ENCODE measurements around the gene CYP2C8. TPM values are rescaled to one million over a fixed set of nuclear protein-coding genes. Genes with fewer than 3 reads are reported as not detected.

CYP2C8 gene
- total RNA-seq, 4 donors from 2014 or later = 0.75 to 49.0 (median 3.2) TPM

DNA sequence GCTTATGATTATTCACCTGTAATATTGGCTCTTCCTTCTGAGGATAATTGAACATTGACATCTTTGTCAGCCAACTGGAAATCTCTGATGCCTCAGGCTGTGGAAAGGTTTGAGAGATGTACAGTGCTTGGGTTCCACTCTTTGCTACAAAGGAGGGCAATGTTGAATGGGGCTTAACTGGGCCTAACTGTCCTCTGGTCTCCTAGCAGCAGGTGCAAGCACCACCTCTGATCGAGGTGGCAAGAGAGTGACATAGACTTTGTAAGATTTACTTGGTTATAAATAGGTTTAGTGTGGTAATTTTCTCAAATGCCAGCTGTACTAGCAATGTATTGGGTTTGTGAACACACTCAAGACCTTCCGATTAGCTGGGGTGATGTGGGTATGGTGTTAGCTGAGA lies 21.1 kb downstream of the CYP2C8 start:
- Histone ChIP-seq H3K9me3 (peaks cover 5% of the 10 kb centered on the region in 2 donors), H3K27ac (no peak overlapping the region), H3K4me1 (no peaks in the 10 kb centered on the region), H3K36me3 (no peaks in the 10 kb centered on the region), H3K4me3 (no peak overlapping the region), H3K27me3 (no peaks in the 10 kb centered on the region)
- WGBS, 2 donors (ENCODE audit: low coverage in 1 of 2) = 73% methylated on average over 2 of the region's 2 CpGs; no CpG with 5 or more reads in 1 of the 2 donors
- TF ChIP-seq POLR2A (IDR thresholded peaks at IDR 0.05) = no peak
- TF ChIP-seq EP300 (IDR thresholded peaks at IDR 0.05; ENCODE audit: low read depth) = no peak
- TF ChIP-seq, protein P1, sequence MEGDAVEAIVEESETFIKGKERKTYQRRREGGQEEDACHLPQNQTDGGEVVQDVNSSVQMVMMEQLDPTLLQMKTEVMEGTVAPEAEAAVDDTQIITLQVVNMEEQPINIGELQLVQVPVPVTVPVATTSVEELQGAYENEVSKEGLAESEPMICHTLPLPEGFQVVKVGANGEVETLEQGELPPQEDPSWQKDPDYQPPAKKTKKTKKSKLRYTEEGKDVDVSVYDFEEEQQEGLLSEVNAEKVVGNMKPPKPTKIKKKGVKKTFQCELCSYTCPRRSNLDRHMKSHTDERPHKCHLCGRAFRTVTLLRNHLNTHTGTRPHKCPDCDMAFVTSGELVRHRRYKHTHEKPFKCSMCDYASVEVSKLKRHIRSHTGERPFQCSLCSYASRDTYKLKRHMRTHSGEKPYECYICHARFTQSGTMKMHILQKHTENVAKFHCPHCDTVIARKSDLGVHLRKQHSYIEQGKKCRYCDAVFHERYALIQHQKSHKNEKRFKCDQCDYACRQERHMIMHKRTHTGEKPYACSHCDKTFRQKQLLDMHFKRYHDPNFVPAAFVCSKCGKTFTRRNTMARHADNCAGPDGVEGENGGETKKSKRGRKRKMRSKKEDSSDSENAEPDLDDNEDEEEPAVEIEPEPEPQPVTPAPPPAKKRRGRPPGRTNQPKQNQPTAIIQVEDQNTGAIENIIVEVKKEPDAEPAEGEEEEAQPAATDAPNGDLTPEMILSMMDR (IDR thresholded peaks at IDR 0.05) = no peak
- no peak for TF ChIP-seq POLR2AphosphoS5 (IDR thresholded peaks at IDR 0.05)
- in situ Hi-C loops (cut with MboI; ENCODE audit: low pct_ligation_motif_present in 1 of 4, low pct_unique_long_range_greater_than_20kb in 1 of 4, low sequenced_read_pairs in 3 of 4) (no loop called here), intact Hi-C loops (cut with DNase I; ENCODE audit: low total_unique reads) (no loop called here)
- no peak for DNase-seq

DNA sequence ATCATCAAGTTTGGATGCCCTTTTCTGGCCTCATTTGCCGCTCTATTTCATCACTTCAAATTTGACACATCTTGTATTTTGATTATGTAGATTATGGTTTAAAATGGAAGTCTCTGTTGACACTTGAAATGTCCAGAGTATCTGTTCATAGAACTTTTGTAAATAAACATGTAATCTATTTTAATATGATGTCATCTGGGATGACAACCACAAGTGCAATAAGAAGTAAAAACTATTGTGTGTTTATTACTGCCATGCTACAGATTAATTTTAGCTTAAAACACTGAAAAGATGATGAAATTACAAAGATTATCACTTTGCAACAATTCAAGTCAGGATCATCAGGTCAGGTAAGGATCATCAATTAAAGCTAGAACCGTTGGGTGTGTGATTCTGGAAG lies 30.0 kb downstream of the CYP2C8 start:
- no peaks in the 10 kb centered on the region for H3K36me3 ChIP-seq
- TF ChIP-seq POLR2AphosphoS5 (IDR thresholded peaks at IDR 0.05) (no peak), POLR2A (IDR thresholded peaks at IDR 0.05) (no peak), EP300 (IDR thresholded peaks at IDR 0.05; ENCODE audit: low read depth) (no peak)
- TF ChIP-seq, protein P1 (IDR thresholded peaks at IDR 0.05) = no peak
- in situ Hi-C loops (cut with MboI; ENCODE audit: low pct_ligation_motif_present in 1 of 4, low pct_unique_long_range_greater_than_20kb in 1 of 4, low sequenced_read_pairs in 3 of 4) (no loop called here), intact Hi-C loops (cut with DNase I; ENCODE audit: low total_unique reads) (no loop called here)
- H3K4me1 ChIP-seq = no peaks in the 10 kb centered on the region
- H3K9me3 ChIP-seq = no peaks in the 10 kb centered on the region
- DNase-seq = no peak
- H3K4me3 ChIP-seq = no peak overlapping the region
- no peaks in the 10 kb centered on the region for H3K27me3 ChIP-seq
- no peak overlapping the region for H3K27ac ChIP-seq
- 79 to 94% methylated on average over 2 of the region's 2 CpGs for WGBS, 2 donors (ENCODE audit: low coverage in 1 of 2)

DNA sequence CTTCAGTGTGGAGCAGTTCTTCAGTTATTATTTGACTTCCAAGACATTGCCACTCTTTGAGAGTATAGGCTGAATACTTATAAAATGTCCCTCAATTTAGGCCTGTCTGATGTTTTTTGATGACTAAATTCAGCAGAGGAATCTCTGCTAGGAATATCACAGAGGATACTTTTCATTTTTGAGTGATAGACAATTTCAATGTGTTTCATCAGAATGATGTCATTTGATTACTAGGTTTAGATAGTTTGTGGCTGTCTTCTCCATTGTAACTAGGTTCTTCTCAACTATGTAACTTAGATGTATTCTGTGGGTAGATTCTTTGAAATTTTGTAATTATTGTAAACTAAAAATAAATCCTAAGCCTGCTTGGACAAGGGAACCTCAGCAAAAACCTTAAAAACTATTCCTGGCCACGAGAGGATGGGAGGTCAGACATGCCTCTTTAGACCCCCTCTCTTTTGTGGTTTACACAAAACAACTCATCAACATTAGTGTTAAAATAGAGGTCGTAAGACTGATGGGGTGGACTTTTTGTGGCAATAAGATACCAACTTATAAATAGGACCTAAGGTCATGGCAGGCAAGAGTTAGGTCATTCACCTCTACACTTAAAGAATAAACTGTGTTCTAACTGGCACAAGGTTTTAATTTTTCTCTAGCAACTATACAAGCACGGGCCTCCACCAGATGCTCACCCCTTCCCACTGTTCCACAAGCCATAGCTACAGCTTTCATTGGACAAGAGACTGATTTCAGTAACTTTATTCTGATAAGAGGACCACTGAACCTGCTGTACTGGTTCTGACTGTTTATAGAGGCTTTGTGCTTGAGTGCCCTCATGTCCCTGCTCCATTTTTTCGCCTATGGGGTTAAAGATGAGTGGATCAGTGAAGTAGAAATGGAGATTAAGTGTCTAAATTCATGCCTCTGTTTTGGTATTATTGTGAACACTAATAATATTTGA lies 33.7 kb downstream of the CYP2C8 start:
- in situ Hi-C loops (cut with MboI; ENCODE audit: low pct_ligation_motif_present in 1 of 4, low pct_unique_long_range_greater_than_20kb in 1 of 4, low sequenced_read_pairs in 3 of 4) = no loop called here
- H3K4me3 ChIP-seq = no peak overlapping the region
- intact Hi-C loops (cut with DNase I; ENCODE audit: low total_unique reads) = no loop called here

DNA sequence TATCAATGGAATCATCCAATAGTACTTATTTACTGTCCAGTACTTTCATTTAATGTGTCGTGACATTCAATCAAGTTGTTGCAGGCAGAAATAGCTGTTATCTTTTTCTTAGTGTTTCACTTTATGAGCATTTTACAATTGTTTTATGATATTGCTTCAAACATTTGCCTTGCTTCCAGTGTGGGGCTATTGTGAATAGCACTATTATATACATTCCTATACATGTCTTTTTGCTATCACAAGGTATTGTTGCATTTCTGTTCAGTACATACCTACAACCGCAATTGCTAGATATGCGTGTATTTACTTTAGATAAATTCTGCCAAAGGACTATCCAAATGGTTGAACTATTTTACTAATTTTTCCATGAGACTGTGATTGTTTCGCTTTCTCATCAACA lies 34.9 kb downstream of the CYP2C8 start:
- DNase-seq = no peak
- Histone ChIP-seq H3K9me3 (no peaks in the 10 kb centered on the region), H3K4me1 (no peaks in the 10 kb centered on the region), H3K4me3 (no peak overlapping the region), H3K36me3 (no peaks in the 10 kb centered on the region), H3K27ac (no peak overlapping the region), H3K27me3 (no peaks in the 10 kb centered on the region)
- WGBS, 2 donors (ENCODE audit: low coverage in 1 of 2) = 42 to 51% methylated on average over 4 of the region's 4 CpGs
- no peak for TF ChIP-seq POLR2AphosphoS5 (IDR thresholded peaks at IDR 0.05)
- TF ChIP-seq, protein P1 (IDR thresholded peaks at IDR 0.05) = no peak
- no peak for TF ChIP-seq EP300 (IDR thresholded peaks at IDR 0.05; ENCODE audit: low read depth)
- TF ChIP-seq POLR2A (IDR thresholded peaks at IDR 0.05) = no peak
- in situ Hi-C loops (cut with MboI; ENCODE audit: low pct_ligation_motif_present in 1 of 4, low pct_unique_long_range_greater_than_20kb in 1 of 4, low sequenced_read_pairs in 3 of 4) = no loop called here
- intact Hi-C loops (cut with DNase I; ENCODE audit: low total_unique reads) = no loop called here

More for the DNA sequence above, 33.7 kb downstream of the CYP2C8 start:
- H3K27me3 ChIP-seq = no peaks in the 10 kb centered on the region
- H3K27ac ChIP-seq = no peak overlapping the region
- no peaks in the 10 kb centered on the region for H3K36me3 ChIP-seq
- 54 to 57% methylated on average over 4 of the region's 4 CpGs for WGBS, 2 donors (ENCODE audit: low coverage in 1 of 2)
- H3K9me3 ChIP-seq = no peaks in the 10 kb centered on the region
- no peak for DNase-seq
- no peaks in the 10 kb centered on the region for H3K4me1 ChIP-seq
- TF ChIP-seq, protein P1 (IDR thresholded peaks at IDR 0.05) = no peak
- TF ChIP-seq POLR2AphosphoS5 (IDR thresholded peaks at IDR 0.05) (no peak), POLR2A (IDR thresholded peaks at IDR 0.05) (no peak)

Measured in transverse colon (tissue), 4 donors.